ENCODE data around the gene DFFA. TPM values are rescaled to one million over a fixed set of nuclear protein-coding genes. Genes with fewer than 3 reads are reported as not detected.

The DFFA gene
- total and polyA plus RNA-seq, 9 of the 15 experiments (the other 6 are each of a cell fraction or from before 2014, with no cell fraction given) = 39.6 to 74.8 (median 59.2) TPM

- Histone ChIP-seq H3K27ac (ENCODE audit: extremely low read depth, low read depth, low read length) (no peak overlapping the region), H3K4me1 (replicated peaks in 1 of 2; ENCODE audit: control insufficient read depth in 2 of 2, insufficient read depth in 2 of 2, low read length in 2 of 2) (peaks cover 0 to 7% of the 10 kb centered on the region in 2 experiments; a peak in 1 of 5 replicates), H4K20me1 (replicated peaks; ENCODE audit: control insufficient read depth, insufficient read depth, low read length) (no peaks in the 10 kb centered on the region), H2AFZ (ENCODE audit: low read depth, low read length) (no peak overlapping the region), H3K4me3 (no peak overlapping the region), H3K4me2 (ENCODE audit: insufficient read depth, low read length) (no peak overlapping the region), H3K9me1 (ENCODE audit: control insufficient read depth, insufficient read depth, low read length) (no peaks in the 10 kb centered on the region), H3K27me3 (ENCODE audit: control insufficient read depth in 2 of 2, insufficient read depth in 2 of 2, low read length in 2 of 2) (no peaks in the 10 kb centered on the region), H3K79me2 (ENCODE audit: control insufficient read depth, insufficient read depth, low read length) (no peaks in the 10 kb centered on the region), H3K9me3 (replicated peaks; ENCODE audit: control insufficient read depth, insufficient read depth, low read depth, low read length) (no peaks in the 10 kb centered on the region), H3K9ac (ENCODE audit: insufficient read depth in 1 of 2, low read depth in 2 of 2, low read length in 2 of 2) (no peak overlapping the region), H3K36me3 (ENCODE audit: control insufficient read depth, insufficient read depth, low read length) (peaks cover 3% of the 10 kb centered on the region; the same call in 1 of the 3 replicates)
- intact Hi-C loops (cut with micrococcal nuclease) (no loop called here), in situ Hi-C loops (cut with MboI) (no loop called here)
- FAIRE-seq (no peak), DNase-seq (ENCODE audit: extremely low read depth in 1 of 4, low spot score in 3 of 4) (no peak), ATAC-seq (no peak)
- no TSS peak for BruUV-seq (replicated peaks)
- CTCF ChIA-PET (ENCODE audit: low intra/inter-chr PET ratio) = no interaction called here
- no peak for TF ChIP-seq NCOA2 (IDR thresholded peaks at IDR 0.05; ENCODE audit: partially characterized antibody in 2 of 2)
- TF ChIP-seq ZFPM2 (CRISPR knock-in tag; IDR thresholded peaks at IDR 0.05) = no peak
- TF ChIP-seq RBM25 (IDR thresholded peaks at IDR 0.05; ENCODE audit: low read depth, low read length, severe bottlenecking) = peak; percentile 37
- peak; percentile 98 for TF ChIP-seq ZNF121 (CRISPR knock-in tag; conservative IDR thresholded peaks at IDR 0.05)
- TF ChIP-seq RERE (CRISPR knock-in tag; IDR thresholded peaks at IDR 0.05; ENCODE audit: borderline replicate concordance) = no peak
- no peak for TF ChIP-seq ATF1 (CRISPR knock-in tag; IDR thresholded peaks at IDR 0.05)
- TF ChIP-seq ATF1 (tag; IDR thresholded peaks at IDR 0.05) = no peak
- POLR2A ChIA-PET = interaction anchor here (0.6 to 0.7 kb wide), 3 partner anchors 31 to 260 kb away, joined by 3 read pairs; no protein-coding TSS in a partner anchor
- WGBS (ENCODE audit: insufficient coverage, low coverage, missing lambda C conversion rate) = 75% methylated on average over 7 of the region's 7 CpGs
These were observed 25.4 kb downstream of the DFFA start for GRCh38 chr1:10446790-10447422.

All from K562 (cell line).